Transverse colon (tissue), 4 donors: ENCODE data around the gene PTPN18. TPM values are rescaled to one million over a fixed set of nuclear protein-coding genes. Genes with fewer than 3 reads are reported as not detected.
A peak's percentile ranks its signal among the peaks of the same experiment; 100 is the strongest.

ENCODE experiments used
- DNase-seq: peaks from one replicate; pipeline ENCODE4 v3.0.0-alpha.2; 2019
- H3K27ac ChIP-seq, 4 donors: fragments of 200-600 bp; sonication (generic); 2 replicates each; pipeline ENCODE4 v1.5.1; 2016 to 2018; ENCODE audit warnings: inconsistent platforms in 4 of 4
- H3K27me3 ChIP-seq: fragments of 200-600 bp; sonication (generic); 2 replicates; pipeline ENCODE4 v1.5.1; 2017; ENCODE audit warnings: inconsistent platforms
- H3K36me3 ChIP-seq, 4 donors: fragments of 200-600 bp; sonication (generic); 2 replicates each; pipeline ENCODE4 v1.5.1; 2017 to 2019; ENCODE audit warnings: inconsistent platforms in 4 of 4
- H3K4me1 ChIP-seq, 4 donors: fragments of 200-600 bp; sonication (generic); 2 replicates each; pipeline ENCODE4 v1.5.1; 2017 to 2020; ENCODE audit warnings: inconsistent platforms in 4 of 4
- H3K4me3 ChIP-seq, 4 donors: fragments of 200-600 bp; sonication (generic); 1 replicate in 1 of 4; 2 replicates in 3 of 4; pipeline versions ENCODE4 v1.5.1 to v1.6.1; 2017 to 2019; ENCODE audit warnings: inconsistent platforms in 4 of 4
- H3K9me3 ChIP-seq, 2 donors: fragments of 200-600 bp; sonication (generic); 2 replicates each; pipeline ENCODE4 v1.5.1; 2017 to 2019; ENCODE audit warnings: inconsistent platforms in 2 of 2
- EP300 ChIP-seq: sonication (generic); formaldehyde crosslinking; IDR thresholded peaks from one replicate; pipeline ENCODE4 v1.6.1; 2017; ENCODE audit warnings: antibody characterized with exemption, low read depth
- POLR2A ChIP-seq: fragments of 450-650 bp; IDR thresholded peaks from one replicate; pipeline ENCODE4 v1.6.1; 2016; ENCODE audit warnings: antibody characterized with exemption, mild to moderate bottlenecking, moderate library complexity
- POLR2AphosphoS5 ChIP-seq, 3 donors: sonication (generic); formaldehyde crosslinking; IDR thresholded peaks; one replicate each; pipeline ENCODE4 v1.6.1; 2016; ENCODE audit warnings: antibody characterized with exemption in 3 of 3
- WGBS, 2 donors: methylation state at CpG; one replicate each; pipeline ENCODE4 v1.1.5; 2018; ENCODE audit warnings: low coverage in 1 of 2; 5-methylcytosine and 5-hydroxymethylcytosine counted together
- in situ Hi-C, 4 donors: fragments of 200-750 bp; cut with MboI; loops; one replicate each; pipeline versions ENCODE4 v1.15.0 to v1.15.1; 2017; ENCODE audit warnings: low sequenced_read_pairs in 3 of 4, low pct_ligation_motif_present in 1 of 4, low pct_unique_long_range_greater_than_20kb in 1 of 4
- intact Hi-C: fragments of 100-400 bp; cut with DNase I; formaldehyde crosslinking; loops from one replicate; pipeline ENCODE4 v1.15.1; 2023; ENCODE audit warnings: low total_unique reads
- total RNA-seq, 4 donors: library from RNA; depleted of rRNA; stranded (reverse); fragments of >200 nt; gene quantifications; one replicate each; pipeline ENCODE4 v1.1.0, GENCODE V29; 2016
- TF ChIP-seq, protein P1 (sequence below), 5 experiments: fragments of 200-600 bp in 3 of 5; fragments of 450-650 bp in 2 of 5; sonication (generic) in 3 of 5; IDR thresholded peaks; 1 replicate in 2 of 5; 2 replicates in 3 of 5; pipeline ENCODE4 v1.5.1; 2016 to 2017; ENCODE audit warnings: antibody characterized with exemption in 5 of 5, inconsistent platforms in 3 of 5, mild to moderate bottlenecking in 2 of 5, moderate library complexity in 1 of 5

PTPN18 gene
- total RNA-seq, 4 donors from 2014 or later, result 136 to 168 (median 148) TPM

DNA sequence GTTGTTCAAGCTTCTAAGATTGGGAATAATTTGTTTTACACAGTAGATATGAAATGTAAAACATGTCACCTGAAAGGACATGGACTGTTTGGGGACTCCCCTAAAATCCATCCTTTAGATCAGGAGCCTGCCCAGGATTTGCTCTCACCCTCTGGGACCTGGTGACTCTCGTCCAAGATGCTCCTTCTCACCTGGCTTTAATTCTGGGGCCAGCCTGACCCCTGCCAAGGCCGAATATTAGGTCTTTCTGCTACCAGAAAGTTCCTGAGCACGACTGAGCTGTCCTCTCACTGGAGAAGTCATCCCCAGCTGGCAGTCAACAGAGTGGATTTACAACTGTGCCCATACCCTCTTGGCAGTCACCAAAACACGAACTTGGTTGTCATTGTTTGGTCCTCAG is 25.3 kb downstream of the PTPN18 start:
- TF ChIP-seq, protein P1, sequence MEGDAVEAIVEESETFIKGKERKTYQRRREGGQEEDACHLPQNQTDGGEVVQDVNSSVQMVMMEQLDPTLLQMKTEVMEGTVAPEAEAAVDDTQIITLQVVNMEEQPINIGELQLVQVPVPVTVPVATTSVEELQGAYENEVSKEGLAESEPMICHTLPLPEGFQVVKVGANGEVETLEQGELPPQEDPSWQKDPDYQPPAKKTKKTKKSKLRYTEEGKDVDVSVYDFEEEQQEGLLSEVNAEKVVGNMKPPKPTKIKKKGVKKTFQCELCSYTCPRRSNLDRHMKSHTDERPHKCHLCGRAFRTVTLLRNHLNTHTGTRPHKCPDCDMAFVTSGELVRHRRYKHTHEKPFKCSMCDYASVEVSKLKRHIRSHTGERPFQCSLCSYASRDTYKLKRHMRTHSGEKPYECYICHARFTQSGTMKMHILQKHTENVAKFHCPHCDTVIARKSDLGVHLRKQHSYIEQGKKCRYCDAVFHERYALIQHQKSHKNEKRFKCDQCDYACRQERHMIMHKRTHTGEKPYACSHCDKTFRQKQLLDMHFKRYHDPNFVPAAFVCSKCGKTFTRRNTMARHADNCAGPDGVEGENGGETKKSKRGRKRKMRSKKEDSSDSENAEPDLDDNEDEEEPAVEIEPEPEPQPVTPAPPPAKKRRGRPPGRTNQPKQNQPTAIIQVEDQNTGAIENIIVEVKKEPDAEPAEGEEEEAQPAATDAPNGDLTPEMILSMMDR (IDR thresholded peaks at IDR 0.05), result no peak
- TF ChIP-seq POLR2A, result no peak
- TF ChIP-seq EP300, result no peak
- no peak for TF ChIP-seq POLR2AphosphoS5 (IDR thresholded peaks at IDR 0.05)
- in situ Hi-C loops, result no loop called here

DNA sequence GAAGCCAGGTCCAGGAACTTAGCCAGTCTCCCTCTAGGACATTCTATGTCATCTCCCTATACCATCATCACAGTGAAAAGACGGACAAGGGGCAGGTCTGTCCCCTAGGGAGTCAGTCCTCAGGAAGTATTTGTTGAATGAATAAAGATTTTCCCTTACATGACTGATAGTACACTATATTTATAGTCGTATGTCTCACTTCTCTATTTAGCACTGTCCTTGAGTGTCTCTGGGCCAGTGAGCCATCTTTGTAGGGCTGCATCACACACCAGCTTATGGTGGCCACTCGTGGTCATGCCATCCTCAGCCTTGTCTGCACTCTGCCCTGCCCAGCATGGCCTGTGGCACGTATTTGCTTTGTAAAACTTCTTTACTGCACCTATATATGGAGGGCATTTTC is 25.8 kb downstream of the PTPN18 start:
- Histone ChIP-seq H3K9me3 (no peaks in the 10 kb centered on the region), H3K27me3 (no peaks in the 10 kb centered on the region), H3K4me3 (no peak overlapping the region), H3K4me1 (peaks cover 0 to 4% (median 0%) of the 10 kb centered on the region in 4 donors), H3K36me3 (no peaks in the 10 kb centered on the region), H3K27ac (no peak overlapping the region)
- DNase-seq, result no peak
- WGBS, 2 donors, result 90 to 96% methylated on average over 3 to 4 of the region's 4 CpGs
- TF ChIP-seq EP300 (no peak), POLR2A (no peak), POLR2AphosphoS5 (IDR thresholded peaks at IDR 0.05) (no peak)
- TF ChIP-seq, protein P1 (IDR thresholded peaks at IDR 0.05), result no peak
- intact Hi-C loops (no loop called here), in situ Hi-C loops (no loop called here)

More for the DNA sequence above, 25.3 kb downstream of the PTPN18 start:
- intact Hi-C loops, result no loop called here
- no peaks in the 10 kb centered on the region for H3K27me3 ChIP-seq
- no peak overlapping the region for H3K4me3 ChIP-seq
- H3K4me1 ChIP-seq, result peaks cover 0 to 6% (median 0%) of the 10 kb centered on the region in 4 donors
- no peaks in the 10 kb centered on the region for H3K9me3 ChIP-seq
- no peak overlapping the region for H3K27ac ChIP-seq
- WGBS, 2 donors, result 87% methylated on average over 4 of the region's 4 CpGs; no CpG with 5 or more reads in 1 of the 2 donors
- DNase-seq, result no peak
- no peaks in the 10 kb centered on the region for H3K36me3 ChIP-seq

DNA sequence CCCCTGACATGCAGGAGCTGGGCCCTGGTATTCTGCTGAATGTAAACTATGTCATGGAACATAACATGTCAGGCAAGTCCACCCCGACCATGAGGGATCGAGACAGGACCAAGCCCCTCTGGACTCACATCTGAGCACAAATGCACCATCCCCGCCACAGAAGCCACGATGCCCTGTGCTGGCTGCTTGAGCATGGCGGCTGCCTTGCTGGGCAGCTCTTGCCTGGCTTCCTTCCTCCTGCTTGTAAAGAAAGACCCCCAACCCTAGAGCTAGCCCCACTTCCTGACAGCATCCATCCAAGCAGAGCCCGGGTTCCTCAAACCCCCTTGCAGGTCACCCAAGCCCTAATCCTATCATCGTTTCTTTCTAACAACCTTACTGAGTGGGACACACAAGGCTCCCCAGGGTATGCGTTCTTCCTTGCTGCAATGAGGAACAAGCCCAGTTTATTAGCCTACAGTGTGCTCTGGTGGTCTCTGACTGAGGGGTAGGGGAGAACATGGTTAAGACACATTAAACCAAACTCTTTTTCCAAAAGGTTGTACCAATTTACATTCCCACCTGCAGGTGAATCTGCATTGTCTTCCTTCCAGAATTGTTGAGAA is 26.6 kb downstream of the PTPN18 start:
- TF ChIP-seq, protein P1 (IDR thresholded peaks at IDR 0.05), result no peak
- no peak for TF ChIP-seq EP300
- TF ChIP-seq POLR2A, result no peak
- TF ChIP-seq POLR2AphosphoS5 (IDR thresholded peaks at IDR 0.05), result no peak
- Histone ChIP-seq H3K4me3 (no peak overlapping the region), H3K9me3 (no peaks in the 10 kb centered on the region), H3K27ac (no peak overlapping the region), H3K4me1 (peaks cover 0 to 8% (median 0%) of the 10 kb centered on the region in 4 donors), H3K27me3 (no peaks in the 10 kb centered on the region), H3K36me3 (no peaks in the 10 kb centered on the region)
- intact Hi-C loops, result no loop called here
- WGBS, 2 donors, result 95 to 100% methylated on average over 1 to 8 of the region's 8 CpGs
- DNase-seq, result no peak
- in situ Hi-C loops, result no loop called here

DNA sequence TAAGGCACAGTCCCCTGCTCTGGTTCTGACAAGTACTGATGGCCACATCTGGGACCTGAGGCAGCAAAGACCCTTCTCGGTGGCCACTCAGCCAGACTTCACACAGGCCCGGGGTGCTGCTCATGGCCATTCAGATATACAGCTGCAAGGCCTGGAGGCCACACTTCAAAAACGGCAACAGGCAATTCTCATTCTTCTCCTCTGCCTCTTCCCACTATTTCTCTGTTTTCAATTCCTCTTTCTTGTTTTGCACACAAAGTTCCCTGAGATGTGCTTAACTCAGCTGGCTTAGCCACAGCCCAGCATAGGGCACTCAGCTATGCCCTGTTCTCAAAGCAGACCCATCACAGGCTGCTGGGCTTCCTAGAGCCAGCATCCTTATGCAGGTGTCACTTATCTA is 29.9 kb downstream of the PTPN18 start:
- peaks cover 2 to 18% (median 7%) of the 10 kb centered on the region in 4 donors for H3K4me1 ChIP-seq
- no peak for DNase-seq
- H3K36me3 ChIP-seq, result no peaks in the 10 kb centered on the region
- H3K27ac ChIP-seq, result peak overlapping the region in 3 of 4 donors; percentile 20 to 34 (median 21)
- no peaks in the 10 kb centered on the region for H3K9me3 ChIP-seq
- intact Hi-C loops (no loop called here), in situ Hi-C loops (no loop called here)
- H3K4me3 ChIP-seq, result no peak overlapping the region
- TF ChIP-seq POLR2AphosphoS5 (IDR thresholded peaks at IDR 0.05), result peak in 1 of 3 donors; percentile 19
- TF ChIP-seq, protein P1 (IDR thresholded peaks at IDR 0.05), result no peak
- no peaks in the 10 kb centered on the region for H3K27me3 ChIP-seq
- WGBS, 2 donors, result 73% methylated on average over 3 of the region's 3 CpGs; no CpG with 5 or more reads in 1 of the 2 donors
